Gastrocnemius medialis (tissue), 4 donors: Measurements from ENCODE around the gene SSBP2.

Experiments
- CTCF ChIP-seq, 5 experiments: fragments of 450-650 bp in 3 of 5; fragments of 200-600 bp in 2 of 5; sonication (generic) in 2 of 5; IDR thresholded peaks in 4 of 5; conservative IDR thresholded peaks in 1 of 5; 1 replicate in 4 of 5; 2 replicates in 1 of 5; pipeline ENCODE4 v1.5.1; 2016 to 2019; ENCODE audit warnings: antibody characterized with exemption in 5 of 5, mild to moderate bottlenecking in 3 of 5, moderate library complexity in 3 of 5
- POLR2A ChIP-seq, 2 donors: fragments of 450-650 bp; IDR thresholded peaks; one replicate each; pipeline ENCODE4 v1.6.1; 2017; ENCODE audit warnings: antibody characterized with exemption in 2 of 2, mild to moderate bottlenecking in 2 of 2, moderate library complexity in 2 of 2

GRCh38 chr5:81753429-81753828 is 2.5 kb upstream of the SSBP2 start:
- TF ChIP-seq CTCF (IDR thresholded peaks at IDR 0.05 in 4 of 5, conservative IDR thresholded peaks at IDR 0.05 in 1 of 5) (no peak), POLR2A (IDR thresholded peaks at IDR 0.05) (no peak)
